Measurements from ENCODE around the gene PDIA5.

Gene PDIA5

DNA sequence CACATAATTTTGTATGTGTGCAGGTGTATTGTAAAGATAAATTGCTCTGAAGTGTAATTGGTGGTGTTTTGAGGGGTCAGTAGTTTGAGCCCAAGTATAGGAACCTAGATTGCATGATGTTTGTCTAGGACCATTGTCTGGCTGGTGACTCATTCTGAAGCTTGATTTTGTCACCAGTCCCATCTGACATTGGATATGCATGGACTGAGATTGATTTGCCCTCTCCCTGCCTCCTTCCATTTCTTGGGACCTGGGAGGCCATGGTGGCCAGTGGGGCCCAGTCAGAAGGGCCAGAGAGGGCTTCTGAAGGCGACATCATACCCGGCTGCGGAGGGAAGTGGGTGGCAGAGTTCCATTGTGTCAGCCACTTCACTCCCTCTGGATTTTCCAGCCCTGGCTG, 62.3 kb downstream of the PDIA5 start:
- H3K36me3 ChIP-seq (ENCODE audit: insufficient read depth, insufficient read length, low read length), result peaks cover 85% of the 10 kb centered on the region
- TF ChIP-seq ZNF274 (IDR thresholded peaks at IDR 0.05; ENCODE audit: low read depth, low read length), result no peak
- no peak for TF ChIP-seq YY1 (IDR thresholded peaks at IDR 0.05; ENCODE audit: insufficient read depth, insufficient read length)
- TF ChIP-seq SUZ12 (IDR thresholded peaks at IDR 0.05; ENCODE audit: extremely low read depth, insufficient read depth, insufficient read length), result no peak
- DNase-seq (ENCODE audit: low read depth, low spot score), result no peak
- H3K4me3 ChIP-seq (ENCODE audit: insufficient read length, low read depth), result no peak overlapping the region
- peaks cover 3% of the 10 kb centered on the region for H3K4me1 ChIP-seq (ENCODE audit: insufficient read depth, insufficient read length)
- H3K9ac ChIP-seq (ENCODE audit: insufficient read length, low read depth), result no peak overlapping the region
- H3K27me3 ChIP-seq (ENCODE audit: insufficient read depth, insufficient read length), result no peaks in the 10 kb centered on the region
- no peaks in the 10 kb centered on the region for H3K9me3 ChIP-seq (ENCODE audit: insufficient read depth, low read length)

DNA sequence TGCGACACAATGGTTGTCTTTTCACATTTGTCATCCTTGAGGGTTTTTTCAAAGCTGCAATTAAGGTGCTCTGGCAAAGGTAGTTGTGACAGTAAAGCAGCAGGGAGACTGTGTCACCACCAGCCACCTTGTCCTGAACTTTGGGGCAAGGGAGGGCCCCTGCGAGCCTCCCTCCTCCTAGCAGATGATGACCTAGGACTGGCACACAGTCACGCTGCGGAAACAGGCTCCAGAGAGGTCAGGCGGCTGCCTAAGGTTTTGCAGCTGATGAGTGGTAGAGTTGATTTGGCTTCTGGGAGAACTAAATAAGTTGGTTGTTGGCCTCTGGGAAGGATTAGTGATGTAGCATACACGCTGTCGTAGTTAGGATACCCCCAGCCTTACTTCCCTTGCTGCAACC, 62.7 kb downstream of the PDIA5 start:
- no peaks in the 10 kb centered on the region for H3K27me3 ChIP-seq (ENCODE audit: insufficient read depth, insufficient read length)
- peaks cover 3% of the 10 kb centered on the region for H3K4me1 ChIP-seq (ENCODE audit: insufficient read depth, insufficient read length)
- no peak for DNase-seq (ENCODE audit: low read depth, low spot score)
- H3K36me3 ChIP-seq (ENCODE audit: insufficient read depth, insufficient read length, low read length), result peaks cover 84% of the 10 kb centered on the region
- TF ChIP-seq ZNF274 (IDR thresholded peaks at IDR 0.05; ENCODE audit: low read depth, low read length) (no peak), SUZ12 (IDR thresholded peaks at IDR 0.05; ENCODE audit: extremely low read depth, insufficient read depth, insufficient read length) (no peak), YY1 (IDR thresholded peaks at IDR 0.05; ENCODE audit: insufficient read depth, insufficient read length) (no peak)
- no peak overlapping the region for H3K9ac ChIP-seq (ENCODE audit: insufficient read length, low read depth)
- no peak overlapping the region for H3K4me3 ChIP-seq (ENCODE audit: insufficient read length, low read depth)
- H3K9me3 ChIP-seq (ENCODE audit: insufficient read depth, low read length), result no peaks in the 10 kb centered on the region

DNA sequence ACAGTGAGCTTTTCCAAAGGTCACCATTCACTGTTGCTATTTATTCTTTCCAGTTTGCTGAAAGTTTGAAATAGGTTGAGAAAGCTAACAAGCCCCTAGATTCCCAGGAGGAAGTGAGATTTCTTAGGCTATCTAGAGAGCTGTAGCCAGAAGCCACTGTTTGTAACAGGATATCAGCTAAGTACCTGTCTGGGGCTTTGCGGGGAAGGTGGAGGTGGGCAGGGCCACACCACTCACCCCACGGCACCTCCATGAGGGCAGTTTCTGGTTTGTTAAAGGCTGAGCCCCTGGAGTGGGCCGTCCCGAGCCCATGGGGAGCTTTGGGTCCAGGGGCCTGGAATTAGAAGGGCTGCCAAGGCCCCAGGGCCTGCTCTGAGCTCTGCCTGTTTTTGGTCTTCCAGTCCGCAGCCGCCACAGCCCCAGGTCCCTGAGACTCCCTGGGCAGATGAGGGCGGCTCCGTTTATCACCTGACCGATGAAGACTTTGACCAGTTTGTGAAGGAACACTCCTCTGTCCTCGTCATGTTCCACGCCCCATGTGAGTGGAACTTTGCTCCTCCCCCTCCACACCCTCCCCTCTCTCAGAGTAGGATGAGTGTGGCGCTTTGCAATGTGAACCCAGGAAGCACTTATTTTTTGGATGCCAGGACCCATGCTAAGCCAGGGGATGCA, 63.4 kb downstream of the PDIA5 start:
- DNase-seq (ENCODE audit: low read depth, low spot score), result no peak
- no peak overlapping the region for H3K9ac ChIP-seq (ENCODE audit: insufficient read length, low read depth)
- H3K27me3 ChIP-seq (ENCODE audit: insufficient read depth, insufficient read length), result no peaks in the 10 kb centered on the region
- peaks cover 84% of the 10 kb centered on the region for H3K36me3 ChIP-seq (ENCODE audit: insufficient read depth, insufficient read length, low read length)
- H3K4me1 ChIP-seq (ENCODE audit: insufficient read depth, insufficient read length), result peaks cover 3% of the 10 kb centered on the region
- H3K9me3 ChIP-seq (ENCODE audit: insufficient read depth, low read length), result no peaks in the 10 kb centered on the region
- no peak overlapping the region for H3K4me3 ChIP-seq (ENCODE audit: insufficient read length, low read depth)
- TF ChIP-seq SUZ12 (IDR thresholded peaks at IDR 0.05; ENCODE audit: extremely low read depth, insufficient read depth, insufficient read length) (no peak), YY1 (IDR thresholded peaks at IDR 0.05; ENCODE audit: insufficient read depth, insufficient read length) (no peak), ZNF274 (IDR thresholded peaks at IDR 0.05; ENCODE audit: low read depth, low read length) (no peak)

DNA sequence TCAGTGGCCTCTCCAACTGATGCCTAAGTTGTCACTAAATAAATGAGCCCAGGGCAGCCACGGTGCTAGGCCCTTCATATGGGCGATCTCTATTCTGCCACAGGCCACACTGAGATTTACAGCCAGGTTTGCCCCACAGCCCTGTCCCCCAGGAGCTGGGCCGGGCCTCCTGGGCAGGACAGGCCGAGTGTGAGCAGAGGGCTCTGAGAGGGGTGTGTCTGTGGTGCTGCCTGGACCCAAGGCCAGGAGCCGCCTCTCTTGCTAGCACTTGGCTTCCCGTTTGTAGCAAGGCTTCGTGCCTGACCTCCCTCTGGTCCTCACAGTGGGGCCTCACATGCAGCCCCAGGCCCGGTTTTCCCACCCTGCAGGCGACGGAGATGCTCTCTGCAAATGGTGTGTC, 67.8 kb downstream of the PDIA5 start:
- H3K4me3 ChIP-seq (ENCODE audit: insufficient read length, low read depth), result no peak overlapping the region
- peaks cover 3% of the 10 kb centered on the region for H3K4me1 ChIP-seq (ENCODE audit: insufficient read depth, insufficient read length)
- no peaks in the 10 kb centered on the region for H3K27me3 ChIP-seq (ENCODE audit: insufficient read depth, insufficient read length)
- no peak overlapping the region for H3K9ac ChIP-seq (ENCODE audit: insufficient read length, low read depth)
- no peaks in the 10 kb centered on the region for H3K9me3 ChIP-seq (ENCODE audit: insufficient read depth, low read length)
- H3K36me3 ChIP-seq (ENCODE audit: insufficient read depth, insufficient read length, low read length), result peaks cover 71% of the 10 kb centered on the region
- TF ChIP-seq ZNF274 (IDR thresholded peaks at IDR 0.05; ENCODE audit: low read depth, low read length), result no peak
- TF ChIP-seq YY1 (IDR thresholded peaks at IDR 0.05; ENCODE audit: insufficient read depth, insufficient read length), result no peak
- no peak for TF ChIP-seq SUZ12 (IDR thresholded peaks at IDR 0.05; ENCODE audit: extremely low read depth, insufficient read depth, insufficient read length)
- no peak for DNase-seq (ENCODE audit: low read depth, low spot score)

DNA sequence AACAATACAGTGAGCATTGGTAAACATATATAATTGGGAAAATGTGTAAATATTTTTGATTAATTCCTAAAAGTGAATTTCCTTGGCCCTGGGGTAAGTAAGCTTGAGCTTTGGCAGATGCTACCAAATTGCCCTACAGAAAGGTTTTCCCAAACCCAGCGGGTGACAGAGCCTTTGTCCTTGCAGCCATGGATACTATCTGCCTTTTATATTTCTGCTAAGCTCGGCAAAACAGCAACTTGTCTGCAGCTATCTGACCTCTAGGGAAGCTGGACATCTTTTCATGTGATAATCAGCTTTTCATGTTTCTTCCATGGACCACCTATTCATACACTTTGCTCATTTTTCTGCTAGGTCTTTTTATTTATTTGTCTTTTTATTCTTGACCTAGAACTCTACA, 70.2 kb downstream of the PDIA5 start:
- no peak for TF ChIP-seq SUZ12 (IDR thresholded peaks at IDR 0.05; ENCODE audit: extremely low read depth, insufficient read depth, insufficient read length)
- no peak for TF ChIP-seq ZNF274 (IDR thresholded peaks at IDR 0.05; ENCODE audit: low read depth, low read length)
- TF ChIP-seq YY1 (IDR thresholded peaks at IDR 0.05; ENCODE audit: insufficient read depth, insufficient read length), result no peak
- Histone ChIP-seq H3K9me3 (ENCODE audit: insufficient read depth, low read length) (no peaks in the 10 kb centered on the region), H3K4me3 (ENCODE audit: insufficient read length, low read depth) (no peak overlapping the region), H3K36me3 (ENCODE audit: insufficient read depth, insufficient read length, low read length) (peaks cover 70% of the 10 kb centered on the region), H3K4me1 (ENCODE audit: insufficient read depth, insufficient read length) (no peaks in the 10 kb centered on the region), H3K27me3 (ENCODE audit: insufficient read depth, insufficient read length) (no peaks in the 10 kb centered on the region), H3K9ac (ENCODE audit: insufficient read length, low read depth) (no peak overlapping the region)
- DNase-seq (ENCODE audit: low read depth, low spot score), result no peak

DNA sequence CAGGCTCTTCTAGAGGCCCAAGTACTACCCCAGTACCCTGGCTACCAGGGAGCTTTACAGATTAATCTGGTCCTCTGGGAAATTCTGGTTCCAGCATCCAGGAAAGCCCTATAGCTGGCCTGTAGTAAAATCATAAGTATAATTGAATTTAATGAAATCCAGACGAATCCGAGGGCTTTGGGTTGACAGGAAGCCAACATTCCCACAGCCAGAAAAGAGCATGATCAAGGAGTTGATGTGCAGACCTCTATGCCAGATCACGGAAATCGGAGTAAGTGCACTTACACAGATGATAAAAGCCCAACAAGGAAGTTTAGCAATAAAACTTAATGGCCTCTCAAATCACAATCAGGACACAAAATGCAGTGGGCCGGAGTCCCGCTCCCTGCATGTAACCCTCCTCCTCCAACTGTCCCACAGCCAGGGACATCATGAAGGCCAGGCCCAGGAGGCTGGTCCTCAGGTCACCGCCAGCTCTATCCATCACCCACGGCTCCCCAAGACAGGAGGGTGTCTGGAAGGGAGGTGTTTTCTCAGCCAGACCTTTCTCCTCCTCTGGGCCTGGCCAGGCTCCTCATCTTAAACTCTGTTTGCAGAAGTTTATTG, 72.1 kb downstream of the PDIA5 start:
- Histone ChIP-seq H3K4me1 (ENCODE audit: insufficient read depth, insufficient read length) (peaks cover 9% of the 10 kb centered on the region), H3K27me3 (ENCODE audit: insufficient read depth, insufficient read length) (no peaks in the 10 kb centered on the region), H3K9ac (ENCODE audit: insufficient read length, low read depth) (no peak overlapping the region), H3K4me3 (ENCODE audit: insufficient read length, low read depth) (no peak overlapping the region), H3K9me3 (ENCODE audit: insufficient read depth, low read length) (no peaks in the 10 kb centered on the region), H3K36me3 (ENCODE audit: insufficient read depth, insufficient read length, low read length) (peaks cover 58% of the 10 kb centered on the region)
- DNase-seq (ENCODE audit: low read depth, low spot score), result no peak
- no peak for TF ChIP-seq ZNF274 (IDR thresholded peaks at IDR 0.05; ENCODE audit: low read depth, low read length)
- TF ChIP-seq YY1 (IDR thresholded peaks at IDR 0.05; ENCODE audit: insufficient read depth, insufficient read length), result no peak
- no peak for TF ChIP-seq SUZ12 (IDR thresholded peaks at IDR 0.05; ENCODE audit: extremely low read depth, insufficient read depth, insufficient read length)

DNA sequence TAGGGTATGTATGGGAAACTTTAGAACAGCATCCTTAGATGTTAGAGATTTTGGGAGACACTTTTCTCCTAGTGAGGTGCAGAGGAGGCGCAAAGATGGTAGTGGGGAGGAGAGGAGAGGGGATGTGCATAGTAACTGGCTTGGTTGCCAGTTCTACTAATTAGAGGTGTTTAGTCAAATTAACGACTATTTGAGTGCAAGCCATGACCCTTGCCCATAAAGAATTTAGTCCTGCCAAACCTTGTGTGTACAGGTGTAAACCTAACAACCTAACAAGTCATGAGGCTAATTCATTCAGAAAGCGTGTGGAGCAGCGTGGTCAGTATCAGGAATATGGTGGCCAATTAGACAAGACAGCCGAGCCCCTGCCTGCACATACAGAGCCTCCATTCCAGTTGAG, 72.7 kb downstream of the PDIA5 start:
- no peak overlapping the region for H3K4me3 ChIP-seq (ENCODE audit: insufficient read length, low read depth)
- H3K4me1 ChIP-seq (ENCODE audit: insufficient read depth, insufficient read length), result peaks cover 9% of the 10 kb centered on the region
- no peaks in the 10 kb centered on the region for H3K9me3 ChIP-seq (ENCODE audit: insufficient read depth, low read length)
- no peaks in the 10 kb centered on the region for H3K27me3 ChIP-seq (ENCODE audit: insufficient read depth, insufficient read length)
- peaks cover 53% of the 10 kb centered on the region for H3K36me3 ChIP-seq (ENCODE audit: insufficient read depth, insufficient read length, low read length)
- H3K9ac ChIP-seq (ENCODE audit: insufficient read length, low read depth), result no peak overlapping the region
- DNase-seq (ENCODE audit: low read depth, low spot score), result no peak
- TF ChIP-seq ZNF274 (IDR thresholded peaks at IDR 0.05; ENCODE audit: low read depth, low read length) (no peak), SUZ12 (IDR thresholded peaks at IDR 0.05; ENCODE audit: extremely low read depth, insufficient read depth, insufficient read length) (no peak), YY1 (IDR thresholded peaks at IDR 0.05; ENCODE audit: insufficient read depth, insufficient read length) (no peak)
